IPS-NIHi7 (cell line): Measurements from ENCODE around the gene MYO7A.

Source experiments
- DNase-seq: peaks from one replicate; pipeline ENCODE4 v3.0.0; 2012; ENCODE audit warnings: mixed read lengths; ENCODE audit errors: extremely low spot score

The MYO7A gene

GRCh38 chr11:77127235-77127911 is 673 bp upstream of the MYO7A start:
- DNase-seq, result peak; percentile 81

GRCh38 chr11:77129069-77129841 is 1.2 kb downstream of the MYO7A start:
- no peak for DNase-seq

GRCh38 chr11:77129842-77130756 is 2.1 kb downstream of the MYO7A start:
- no peak for DNase-seq

- DNase-seq, result no peak
Observed at GRCh38 chr11:77130763-77131513, 2.9 kb downstream of the MYO7A start.

GRCh38 chr11:77131560-77131959 is 3.5 kb downstream of the MYO7A start:
- no peak for DNase-seq

- no peak for DNase-seq
Observed at GRCh38 chr11:77135069-77135468, 7.0 kb downstream of the MYO7A start.

GRCh38 chr11:77136074-77136473 is 8.0 kb downstream of the MYO7A start:
- no peak for DNase-seq

GRCh38 chr11:77136784-77137420 is 8.9 kb downstream of the MYO7A start:
- DNase-seq, result no peak

GRCh38 chr11:77137421-77137820 is 9.4 kb downstream of the MYO7A start:
- DNase-seq, result no peak

- DNase-seq, result no peak
Observed at GRCh38 chr11:77138106-77138649, 10.1 kb downstream of the MYO7A start.

GRCh38 chr11:77139201-77139600 is 11.2 kb downstream of the MYO7A start:
- DNase-seq, result no peak

- DNase-seq, result peak; percentile 60
Observed at GRCh38 chr11:77140231-77140851, 12.3 kb downstream of the MYO7A start.

GRCh38 chr11:77141034-77141433 is 13.0 kb downstream of the MYO7A start:
- DNase-seq, result no peak

GRCh38 chr11:77141475-77141874 is 13.4 kb downstream of the MYO7A start:
- DNase-seq, result no peak

- no peak for DNase-seq
Observed at GRCh38 chr11:77142091-77142975, 14.3 kb downstream of the MYO7A start.

GRCh38 chr11:77143405-77144020 is 15.5 kb downstream of the MYO7A start:
- no peak for DNase-seq

- no peak for DNase-seq
Observed at GRCh38 chr11:77144196-77144856, 16.3 kb downstream of the MYO7A start.

- DNase-seq, result no peak
Observed at GRCh38 chr11:77144857-77145428, 16.9 kb downstream of the MYO7A start.
